ENCODE data around the gene CACNB4.

CACNB4 gene

DNA sequence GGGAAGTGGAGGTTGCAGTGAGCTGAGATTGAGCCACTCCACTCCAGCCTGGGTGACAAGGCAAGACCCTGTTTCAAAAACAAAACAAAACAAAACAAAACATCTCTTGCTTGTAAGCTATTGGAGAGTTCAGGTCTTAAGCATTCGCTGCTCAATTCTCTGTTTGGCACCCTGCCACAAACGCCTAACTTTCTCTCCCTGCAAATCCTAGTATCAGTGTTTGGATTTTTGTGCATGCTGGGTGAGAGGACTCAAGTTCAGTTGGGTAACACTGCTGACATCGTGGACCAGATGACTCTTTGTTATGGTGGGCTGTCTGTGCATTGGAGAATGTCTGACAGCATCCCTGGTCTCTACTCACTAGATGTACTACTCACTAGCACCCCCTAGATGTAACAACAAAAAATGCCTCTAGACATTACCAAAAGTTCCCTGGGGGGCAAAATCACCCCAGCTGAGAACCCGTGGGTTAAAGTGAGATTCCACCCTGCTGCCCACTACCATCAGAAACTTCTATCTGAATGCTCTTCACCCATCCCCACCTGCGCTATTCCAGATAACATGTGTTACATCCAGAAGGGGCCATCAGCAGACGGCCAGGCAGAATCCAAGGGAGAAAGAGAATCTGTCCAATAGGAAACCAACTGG, 50.9 kb downstream of the CACNB4 start:
- Histone ChIP-seq H3K9me3 (no peaks in the 10 kb centered on the region), H3K27me3 (no peaks in the 10 kb centered on the region), H3K27ac (no peak overlapping the region), H3K4me1 (ENCODE audit: control insufficient read depth in 1 of 2, insufficient read depth in 1 of 2, low read depth in 1 of 2, low read length in 1 of 2) (peaks cover 9 to 15% of the 10 kb centered on the region in 2 experiments), H3K4me3 (ENCODE audit: low read depth in 1 of 2, low read length in 1 of 2) (no peak overlapping the region), H3K36me3 (no peaks in the 10 kb centered on the region)
- TF ChIP-seq, protein P1, sequence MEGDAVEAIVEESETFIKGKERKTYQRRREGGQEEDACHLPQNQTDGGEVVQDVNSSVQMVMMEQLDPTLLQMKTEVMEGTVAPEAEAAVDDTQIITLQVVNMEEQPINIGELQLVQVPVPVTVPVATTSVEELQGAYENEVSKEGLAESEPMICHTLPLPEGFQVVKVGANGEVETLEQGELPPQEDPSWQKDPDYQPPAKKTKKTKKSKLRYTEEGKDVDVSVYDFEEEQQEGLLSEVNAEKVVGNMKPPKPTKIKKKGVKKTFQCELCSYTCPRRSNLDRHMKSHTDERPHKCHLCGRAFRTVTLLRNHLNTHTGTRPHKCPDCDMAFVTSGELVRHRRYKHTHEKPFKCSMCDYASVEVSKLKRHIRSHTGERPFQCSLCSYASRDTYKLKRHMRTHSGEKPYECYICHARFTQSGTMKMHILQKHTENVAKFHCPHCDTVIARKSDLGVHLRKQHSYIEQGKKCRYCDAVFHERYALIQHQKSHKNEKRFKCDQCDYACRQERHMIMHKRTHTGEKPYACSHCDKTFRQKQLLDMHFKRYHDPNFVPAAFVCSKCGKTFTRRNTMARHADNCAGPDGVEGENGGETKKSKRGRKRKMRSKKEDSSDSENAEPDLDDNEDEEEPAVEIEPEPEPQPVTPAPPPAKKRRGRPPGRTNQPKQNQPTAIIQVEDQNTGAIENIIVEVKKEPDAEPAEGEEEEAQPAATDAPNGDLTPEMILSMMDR (IDR thresholded peaks at IDR 0.05), result no peak

DNA sequence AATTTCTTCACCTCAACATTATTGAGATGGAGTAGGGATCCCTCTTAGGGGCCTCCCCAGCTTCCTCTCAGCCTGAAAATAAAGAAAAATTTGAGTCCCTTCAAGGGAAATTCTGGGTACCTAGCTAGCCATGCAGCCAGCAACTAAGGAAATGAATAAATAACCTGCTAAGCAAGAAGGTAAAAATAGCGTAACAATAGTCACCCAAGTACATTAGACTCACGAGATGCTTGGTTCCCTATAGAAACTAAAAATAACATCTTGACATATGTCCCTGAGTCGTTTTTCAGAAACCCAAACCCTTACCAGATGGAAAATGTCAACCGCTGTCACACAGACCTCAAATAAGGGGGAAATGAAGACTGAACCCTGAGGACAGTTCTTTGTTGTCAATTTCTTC, 51.9 kb downstream of the CACNB4 start:
- Histone ChIP-seq H3K4me3 (ENCODE audit: low read depth in 1 of 2, low read length in 1 of 2) (no peak overlapping the region), H3K4me1 (ENCODE audit: control insufficient read depth in 1 of 2, insufficient read depth in 1 of 2, low read depth in 1 of 2, low read length in 1 of 2) (peaks cover 9 to 15% of the 10 kb centered on the region in 2 experiments), H3K9me3 (no peaks in the 10 kb centered on the region), H3K27ac (no peak overlapping the region), H3K36me3 (no peaks in the 10 kb centered on the region), H3K27me3 (no peaks in the 10 kb centered on the region)
- TF ChIP-seq, protein P1 (IDR thresholded peaks at IDR 0.05), result no peak

DNA sequence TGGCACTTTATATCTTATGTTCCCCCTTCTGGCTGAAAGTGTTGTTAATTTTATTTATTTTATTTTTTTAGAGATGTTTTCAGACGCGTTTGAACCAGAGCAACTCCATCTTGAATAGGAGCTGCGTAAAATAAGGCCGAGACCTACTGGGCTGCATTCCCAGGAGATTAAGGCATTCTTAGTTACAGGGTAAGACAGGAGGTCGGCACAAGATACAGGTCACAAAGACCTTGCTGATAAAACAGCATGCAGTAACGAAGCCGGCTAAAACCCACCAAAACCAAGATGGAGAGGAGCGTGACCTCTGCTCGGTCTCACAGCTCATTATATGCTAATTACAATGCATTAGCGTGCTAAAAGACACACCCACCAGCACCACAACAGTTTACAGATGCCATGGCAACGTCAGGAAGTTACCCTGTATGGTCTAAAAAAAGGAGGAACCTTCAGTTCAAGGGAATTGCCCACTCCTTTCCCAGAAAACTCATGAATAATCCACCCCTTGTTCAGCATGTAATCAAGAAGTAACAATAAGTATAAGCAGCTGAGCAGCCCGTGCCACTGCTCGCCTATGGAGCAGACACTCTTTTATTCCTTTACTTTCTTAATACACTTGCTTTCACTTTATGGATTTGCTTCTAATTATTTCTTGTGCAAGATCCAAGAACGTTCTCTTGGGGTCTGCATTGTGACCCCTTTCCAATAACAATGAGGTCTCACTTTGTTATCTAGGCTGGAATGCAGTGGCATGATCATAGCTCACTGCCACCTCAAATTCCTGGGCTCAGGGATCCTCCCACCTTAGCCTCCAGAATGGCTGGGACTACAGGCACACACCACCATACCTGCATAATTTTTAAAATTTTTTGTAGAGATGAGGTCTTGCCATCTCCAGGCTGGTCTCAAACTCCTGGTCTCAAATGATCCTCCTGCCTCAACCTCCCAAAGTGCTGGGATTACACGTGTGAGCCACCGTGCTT, 55.9 kb downstream of the CACNB4 start:
- Histone ChIP-seq H3K36me3 (no peaks in the 10 kb centered on the region), H3K4me3 (ENCODE audit: low read depth in 1 of 2, low read length in 1 of 2) (no peak overlapping the region), H3K27ac (no peak overlapping the region), H3K9me3 (no peaks in the 10 kb centered on the region), H3K27me3 (no peaks in the 10 kb centered on the region), H3K4me1 (ENCODE audit: control insufficient read depth in 1 of 2, insufficient read depth in 1 of 2, low read depth in 1 of 2, low read length in 1 of 2) (peaks cover 8 to 9% of the 10 kb centered on the region in 2 experiments)
- TF ChIP-seq, protein P1 (IDR thresholded peaks at IDR 0.05), result no peak

DNA sequence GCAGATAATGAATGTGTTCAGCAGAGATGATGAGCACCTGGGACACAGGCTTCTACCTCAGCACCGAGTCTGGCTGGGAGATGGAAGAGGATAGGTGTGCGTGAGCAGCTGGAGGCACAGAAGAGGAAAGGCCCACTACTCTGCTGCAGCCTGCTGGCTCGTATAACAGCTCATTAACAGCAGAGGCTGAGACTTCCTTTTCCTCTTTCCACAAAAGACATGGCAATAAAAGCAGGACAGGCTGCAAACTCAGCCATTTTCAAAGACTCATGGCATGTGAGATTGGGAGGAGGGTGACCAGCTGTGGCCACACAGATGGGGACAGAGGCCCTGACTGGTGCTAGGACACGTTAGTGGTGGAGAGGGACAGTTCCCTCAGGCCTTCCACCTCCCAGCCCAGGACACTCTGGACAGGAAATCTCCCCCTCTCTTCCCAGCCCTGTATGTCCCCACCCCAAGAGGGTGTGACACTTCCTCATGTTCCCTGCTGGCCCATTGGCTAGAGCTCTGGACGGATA, 60.3 kb downstream of the CACNB4 start:
- H3K27ac ChIP-seq, result no peak overlapping the region
- H3K27me3 ChIP-seq, result no peaks in the 10 kb centered on the region
- peaks cover 8 to 9% of the 10 kb centered on the region in 2 experiments for H3K4me1 ChIP-seq (ENCODE audit: control insufficient read depth in 1 of 2, insufficient read depth in 1 of 2, low read depth in 1 of 2, low read length in 1 of 2)
- no peak overlapping the region for H3K4me3 ChIP-seq (ENCODE audit: low read depth in 1 of 2, low read length in 1 of 2)
- TF ChIP-seq, protein P1 (IDR thresholded peaks at IDR 0.05), result no peak
- no peaks in the 10 kb centered on the region for H3K36me3 ChIP-seq
- H3K9me3 ChIP-seq, result no peaks in the 10 kb centered on the region

DNA sequence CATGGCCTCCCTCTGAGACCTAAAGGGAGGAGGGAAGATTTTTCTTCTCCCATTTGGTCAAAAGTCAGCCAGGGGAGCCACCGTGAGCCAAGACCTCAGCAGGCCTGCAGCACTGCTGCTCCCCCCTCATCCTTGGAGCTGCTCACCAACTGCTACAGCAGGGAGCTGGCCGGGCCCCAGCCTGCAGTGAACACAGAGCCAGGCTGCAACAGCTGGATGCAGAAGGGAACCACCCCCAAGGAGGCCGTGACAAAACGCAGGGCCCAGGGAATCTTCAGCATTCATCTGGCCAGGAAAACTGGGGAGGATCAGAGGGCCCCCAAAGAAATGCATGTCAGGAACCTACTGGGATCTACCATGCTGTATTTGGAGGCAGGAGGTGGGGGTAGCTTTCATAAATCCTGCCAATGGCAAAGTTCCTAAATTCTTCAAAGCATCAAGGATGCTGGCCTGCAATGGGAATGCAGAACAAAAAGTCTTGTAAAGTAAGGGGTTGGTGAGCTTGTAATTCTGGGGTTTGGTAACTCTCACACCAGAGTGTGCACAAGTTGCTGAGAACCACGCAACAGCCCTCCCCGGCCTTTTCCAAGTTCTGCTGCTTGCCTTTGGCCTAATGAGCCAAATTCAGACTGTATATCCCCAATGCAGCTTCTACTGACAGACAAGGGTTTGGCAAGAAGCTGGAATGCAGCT, 61.0 kb downstream of the CACNB4 start:
- TF ChIP-seq, protein P1 (IDR thresholded peaks at IDR 0.05), result no peak
- no peaks in the 10 kb centered on the region for H3K27me3 ChIP-seq

More for the DNA sequence above, 61.0 kb downstream of the CACNB4 start:
- Histone ChIP-seq H3K4me3 (ENCODE audit: low read depth in 1 of 2, low read length in 1 of 2) (no peak overlapping the region), H3K4me1 (ENCODE audit: control insufficient read depth in 1 of 2, insufficient read depth in 1 of 2, low read depth in 1 of 2, low read length in 1 of 2) (peaks cover 8 to 9% of the 10 kb centered on the region in 2 experiments), H3K9me3 (no peaks in the 10 kb centered on the region), H3K27ac (no peak overlapping the region), H3K36me3 (no peaks in the 10 kb centered on the region)

Data from neutrophil (primary cell).